GM03348 (cell line): Measurements from ENCODE around the gene ADAT1.
"Not testable (repeated sequence)": the region's sequence is repeated elsewhere in the genome, so short reads cannot be mapped to it uniquely, and the experiment has no call there.

ENCODE experiments used
- DNase-seq: peaks from one replicate; pipeline ENCODE4 v3.0.0; 2012; ENCODE audit warnings: low spot score

Gene ADAT1

DNA sequence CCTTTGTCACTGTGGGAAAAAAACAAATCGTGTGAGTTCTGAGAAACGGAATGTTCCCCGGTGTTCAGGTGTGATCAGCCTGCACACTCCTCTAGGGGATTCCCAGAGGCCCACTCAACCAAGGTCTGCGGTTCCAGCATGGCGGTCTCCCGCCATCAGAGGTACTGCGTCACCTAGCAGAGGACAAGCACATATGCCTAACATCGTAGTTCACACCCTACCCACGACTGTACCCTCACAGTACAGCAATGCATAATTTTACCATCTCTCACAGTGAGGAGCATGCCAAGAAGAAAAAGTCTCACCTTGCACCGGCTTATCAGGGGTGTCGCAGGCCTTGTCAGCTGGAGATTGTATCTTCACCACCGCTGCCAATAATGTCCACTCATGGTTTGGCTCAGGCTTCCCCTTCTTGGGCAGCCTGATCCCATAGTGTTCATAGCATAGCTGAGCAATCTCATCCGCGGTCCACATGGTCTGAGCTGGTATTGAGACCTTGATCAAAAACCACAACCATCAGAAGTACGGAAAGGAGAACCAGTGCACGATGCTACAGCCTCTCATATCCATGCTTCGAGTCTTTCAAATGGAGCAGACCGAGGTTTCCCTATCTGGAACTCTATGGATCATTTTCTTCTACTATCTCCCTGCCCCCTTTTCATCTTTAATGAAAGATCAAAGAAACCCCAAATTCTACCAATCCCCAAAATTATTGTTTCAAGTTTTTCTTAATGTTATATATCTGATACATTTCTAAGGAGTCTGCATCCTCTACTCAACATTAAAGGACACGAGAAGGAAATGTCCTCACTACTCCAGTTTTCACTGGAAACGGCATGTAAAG is 2.5 kb downstream of the ADAT1 start:
- DNase-seq, result no peak

DNA sequence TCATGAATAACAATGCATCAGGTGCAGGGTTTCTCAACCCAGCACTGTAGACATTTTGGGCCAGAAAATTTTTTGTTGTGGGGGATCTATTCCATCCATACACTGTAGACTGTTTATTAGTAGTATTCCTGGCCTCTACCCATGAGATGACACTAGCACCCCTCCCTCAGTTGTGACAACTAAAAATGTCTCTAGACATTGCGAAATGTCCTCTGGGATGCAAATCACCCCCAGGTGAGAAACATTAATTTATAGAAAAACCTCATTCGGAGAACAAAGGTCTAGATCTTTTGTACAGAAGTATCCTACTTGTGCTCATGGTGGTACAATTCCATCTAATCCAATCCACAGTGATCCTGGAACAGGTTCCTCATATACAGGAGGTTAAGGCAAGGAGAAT is 4.3 kb downstream of the ADAT1 start:
- no peak for DNase-seq

DNA sequence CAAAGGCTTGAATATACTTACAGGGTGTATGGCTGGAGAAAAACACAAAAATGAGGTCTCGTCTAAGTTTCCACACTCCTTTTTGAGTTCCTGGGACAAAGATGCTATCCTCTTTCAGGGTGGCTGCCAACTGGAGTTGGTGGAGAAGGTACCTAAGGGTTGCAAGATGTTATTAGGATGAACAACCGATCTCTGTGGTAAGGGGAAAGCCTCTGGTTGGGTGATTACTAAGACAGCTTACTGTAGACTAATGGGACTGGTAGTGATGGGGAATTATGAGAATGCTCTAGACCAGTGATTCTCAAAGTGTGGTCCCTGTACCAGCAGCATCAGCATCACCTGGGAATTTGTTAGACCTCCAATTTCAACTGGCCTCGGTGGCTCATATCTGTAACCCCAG is 6.0 kb downstream of the ADAT1 start:
- no peak for DNase-seq

DNA sequence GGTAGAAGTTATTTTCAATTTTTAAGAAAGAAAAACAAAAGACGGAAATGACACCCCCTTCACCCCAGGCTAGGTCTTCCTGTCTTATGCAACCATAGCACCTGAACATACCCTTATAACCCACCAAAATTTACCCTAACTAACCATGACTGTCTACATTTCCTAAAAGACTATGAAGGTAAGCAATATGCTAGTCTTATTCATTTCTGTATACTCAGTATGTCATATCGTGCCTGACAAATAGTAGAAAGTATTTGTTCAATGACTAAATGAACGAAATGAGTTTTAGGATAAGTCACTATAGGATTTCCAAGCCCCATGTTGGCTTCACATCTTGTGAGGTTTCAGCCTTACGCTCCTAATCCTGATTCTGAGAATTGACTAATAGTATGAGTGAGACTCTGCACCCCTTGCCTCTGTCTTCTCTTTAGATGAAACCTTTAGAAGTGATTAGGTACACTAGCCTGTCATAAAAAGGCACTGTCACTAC is 6.5 kb downstream of the ADAT1 start:
- no peak for DNase-seq

DNA sequence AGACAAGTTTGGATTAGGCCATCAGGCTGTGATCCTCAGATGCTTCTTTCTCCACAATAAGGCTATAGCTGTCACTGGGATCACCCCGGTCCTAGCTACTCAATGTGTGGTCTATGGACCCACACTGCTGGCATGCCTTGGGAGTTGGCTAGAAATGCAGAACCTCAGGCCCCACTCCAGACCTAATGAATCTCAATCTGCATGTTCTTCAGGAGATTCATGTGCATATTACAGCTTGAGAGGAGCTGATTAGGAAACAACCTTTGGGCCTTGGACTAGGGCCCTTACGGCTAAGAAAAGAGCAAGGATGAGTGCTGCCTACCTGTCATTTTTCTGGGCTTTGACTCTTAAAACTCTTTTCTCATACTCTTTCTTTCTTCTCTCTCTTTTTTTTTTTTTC is 7.5 kb downstream of the ADAT1 start:
- no peak for DNase-seq

DNA sequence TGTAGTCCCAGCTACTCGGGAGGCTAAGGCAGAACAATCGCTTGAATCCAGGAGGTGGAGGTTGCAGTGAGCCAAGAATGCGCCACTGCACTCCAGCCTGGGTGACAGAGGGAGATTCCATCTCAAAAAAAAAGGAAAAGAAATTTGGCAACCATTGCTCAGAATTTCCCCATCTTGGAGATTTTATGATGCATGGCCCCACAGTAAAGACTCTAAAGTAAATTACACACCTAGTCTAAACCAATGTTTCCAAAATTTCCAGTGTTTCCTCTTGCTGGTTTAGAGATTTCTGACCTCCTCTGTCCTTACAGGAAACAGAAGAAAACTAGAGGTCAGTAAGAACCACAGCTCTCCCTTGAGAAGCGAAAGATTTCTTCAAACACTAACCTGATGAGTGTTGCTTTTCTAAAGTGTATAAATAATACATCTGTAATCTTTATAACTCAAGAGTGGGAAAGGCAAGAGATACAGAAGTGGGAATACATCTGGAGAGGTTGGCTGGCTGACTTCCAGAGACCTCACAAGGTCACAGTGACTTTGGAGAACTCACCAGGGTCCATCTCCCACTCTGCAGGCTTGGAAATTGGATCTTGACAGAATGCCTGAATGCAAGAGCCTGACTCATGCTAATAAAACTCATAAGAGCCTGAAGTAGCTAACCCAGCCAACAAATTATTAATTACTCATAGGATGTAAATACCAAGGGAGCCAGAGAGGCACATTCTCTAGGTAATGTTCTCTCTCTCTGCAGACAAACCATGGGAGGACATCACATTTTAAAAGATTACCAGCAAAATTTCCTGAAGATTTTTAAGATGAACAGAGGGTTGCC is 8.8 kb downstream of the ADAT1 start:
- peak; percentile 42 for DNase-seq

DNA sequence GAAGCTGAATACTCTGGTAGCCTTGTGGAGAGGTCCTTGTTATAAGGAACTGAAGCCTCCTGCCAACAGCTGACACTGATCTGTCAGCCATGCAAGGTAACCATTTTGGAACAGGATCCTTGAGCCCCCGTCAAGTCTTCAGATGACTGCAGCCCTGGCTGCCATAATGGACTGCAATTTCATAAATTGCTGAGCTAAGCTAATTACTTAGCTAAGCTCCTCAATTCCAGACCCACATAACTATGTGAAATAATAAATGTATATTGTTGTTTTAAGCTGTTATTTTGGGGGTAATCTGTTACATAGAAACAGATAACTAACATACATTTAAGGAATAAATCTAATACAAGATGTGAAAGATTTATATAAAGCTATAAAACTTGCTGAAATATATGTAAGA is 16.6 kb downstream of the ADAT1 start:
- DNase-seq, result no peak

DNA sequence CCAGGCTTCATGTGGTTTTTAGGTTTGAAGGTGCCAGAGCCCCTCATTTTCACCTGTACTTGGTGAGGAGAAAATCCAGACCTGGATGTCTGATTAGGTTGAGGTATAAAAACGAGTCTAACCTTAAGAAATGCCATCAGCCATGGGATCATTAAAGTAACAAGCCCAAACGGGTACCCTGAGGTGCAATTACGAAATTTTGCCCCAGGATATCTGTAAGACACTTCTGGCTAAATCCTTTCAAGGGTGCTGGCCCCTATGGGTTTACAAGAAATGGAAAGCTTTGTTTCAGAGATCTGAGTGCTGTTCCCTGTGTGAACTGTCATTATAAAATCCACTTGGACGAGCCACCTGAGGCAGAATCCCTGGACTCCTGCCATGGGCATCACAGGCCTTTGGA is 19.8 kb downstream of the ADAT1 start:
- no peak for DNase-seq

DNA sequence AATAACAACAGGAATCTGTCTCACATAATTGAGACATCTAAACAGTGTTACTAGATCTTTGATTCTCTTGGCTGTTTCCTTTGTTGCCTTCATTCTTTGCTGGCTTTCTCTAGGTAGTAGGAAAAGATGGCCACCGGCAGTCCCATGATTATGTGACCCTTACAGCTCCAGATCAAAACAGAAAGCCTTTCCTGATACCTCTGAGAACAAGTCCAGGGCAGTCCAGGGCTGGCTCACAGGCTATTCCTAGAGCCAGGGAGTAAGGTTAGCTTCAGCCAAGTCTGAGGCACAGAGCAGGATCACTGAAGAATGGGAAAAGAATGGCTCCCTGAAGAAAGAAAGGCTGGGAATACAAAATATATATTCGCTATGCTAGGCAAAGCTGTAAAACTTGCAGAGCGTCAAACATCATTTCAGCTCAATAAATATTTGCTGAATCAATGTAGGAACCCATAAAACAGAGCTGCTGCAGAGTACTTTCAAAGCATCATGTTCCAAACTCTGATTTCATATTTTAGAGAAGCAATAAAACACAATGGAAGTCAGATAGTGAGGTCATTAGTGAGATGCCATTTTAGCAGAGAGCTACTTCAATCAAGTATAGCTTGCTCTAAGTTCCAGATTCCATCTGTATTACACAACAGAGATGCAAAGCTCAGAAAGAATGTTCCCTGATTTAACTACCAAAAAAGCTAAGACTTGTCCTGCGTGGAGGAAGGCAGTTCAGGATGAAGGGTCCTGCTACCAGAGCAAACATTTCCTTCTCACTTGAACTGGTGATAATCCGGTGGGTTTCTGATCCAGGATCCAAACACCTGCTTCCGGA is 23.4 kb downstream of the ADAT1 start:
- DNase-seq, result peak; percentile 13

DNA sequence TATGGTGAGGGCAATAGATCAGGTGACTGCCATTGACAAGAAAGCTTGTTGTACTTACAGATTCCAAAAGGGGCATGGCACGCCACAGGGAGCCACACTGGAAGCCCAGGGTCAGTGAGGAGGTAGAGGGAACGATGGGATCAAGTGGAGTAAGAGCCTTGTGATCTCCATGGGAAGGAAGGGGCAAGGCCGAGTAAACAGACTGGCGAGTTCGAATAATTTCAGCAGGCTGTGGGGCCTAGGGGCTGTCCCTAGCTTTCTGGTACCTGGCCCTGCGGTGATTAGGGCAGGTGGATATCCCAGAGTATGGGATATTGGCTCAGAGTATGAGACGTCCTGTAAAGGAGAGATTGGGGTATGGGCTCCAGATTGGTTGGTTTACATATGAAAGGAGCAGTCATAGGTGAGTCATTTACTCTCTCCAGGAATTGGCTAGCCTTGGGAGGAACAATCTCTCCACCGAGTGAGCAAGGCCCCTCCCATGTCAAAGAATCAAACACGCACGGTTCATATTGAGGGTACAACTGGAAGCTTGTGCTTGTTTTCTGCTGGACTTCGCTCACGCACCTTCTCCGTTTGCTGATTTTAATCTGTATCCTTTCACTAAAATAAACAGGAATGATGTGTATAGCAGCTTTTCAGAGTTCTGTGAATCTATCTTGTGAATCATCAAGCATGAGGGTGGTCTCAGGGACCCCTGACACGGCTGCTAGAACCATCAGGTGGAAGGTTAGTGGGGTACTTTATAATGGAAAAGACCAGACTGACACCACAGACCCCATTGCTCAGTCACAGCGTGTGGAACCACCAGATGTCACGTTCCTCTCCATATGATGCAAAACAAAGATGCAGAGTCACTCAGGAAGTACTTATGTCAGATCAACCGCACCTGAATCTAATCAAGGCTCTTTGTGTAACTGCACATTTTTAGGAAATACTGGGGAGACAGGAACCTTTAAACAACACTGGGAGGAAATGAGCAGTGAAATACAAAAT is 29.0 kb downstream of the ADAT1 start:
- DNase-seq, result peak; percentile 27

DNA sequence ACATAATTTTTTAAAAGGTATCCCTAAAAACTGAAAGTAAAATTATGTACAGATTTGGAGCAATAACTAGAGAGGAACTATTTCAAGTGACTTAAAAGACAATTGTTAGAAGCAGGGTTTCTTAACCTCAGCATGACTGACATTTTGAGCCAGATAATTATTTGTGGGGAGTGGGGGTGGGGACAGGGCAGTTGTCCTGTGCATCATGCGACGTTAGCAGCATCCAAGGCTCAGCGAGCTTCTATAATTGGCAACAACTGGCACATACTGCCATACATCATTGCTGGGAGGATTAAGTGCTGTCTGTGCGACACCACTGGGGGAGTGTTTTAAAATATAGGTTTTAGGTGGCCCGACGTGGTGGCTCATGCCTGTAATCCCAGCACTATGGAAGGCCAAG is 29.8 kb downstream of the ADAT1 start:
- no peak for DNase-seq

DNA sequence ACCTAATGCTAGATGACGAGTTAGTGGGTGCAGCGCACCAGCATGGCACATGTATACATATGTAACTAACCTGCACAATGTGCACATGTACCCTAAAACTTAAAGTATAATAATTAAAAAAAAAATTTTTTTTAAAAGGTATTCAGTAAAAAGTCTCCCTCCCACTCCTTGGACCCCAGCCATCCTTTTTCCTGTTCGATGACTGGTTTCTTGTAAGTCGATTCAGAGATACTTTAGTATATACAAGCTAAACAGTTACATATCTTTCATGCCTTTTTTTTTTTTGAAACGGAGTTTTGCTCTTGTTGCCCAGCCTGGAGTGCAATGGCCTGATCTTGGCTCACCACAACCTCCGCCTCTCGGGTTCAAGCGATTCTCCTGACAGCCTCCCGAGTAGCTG is 31.2 kb downstream of the ADAT1 start:
- DNase-seq, result not testable (repeated sequence)

DNA sequence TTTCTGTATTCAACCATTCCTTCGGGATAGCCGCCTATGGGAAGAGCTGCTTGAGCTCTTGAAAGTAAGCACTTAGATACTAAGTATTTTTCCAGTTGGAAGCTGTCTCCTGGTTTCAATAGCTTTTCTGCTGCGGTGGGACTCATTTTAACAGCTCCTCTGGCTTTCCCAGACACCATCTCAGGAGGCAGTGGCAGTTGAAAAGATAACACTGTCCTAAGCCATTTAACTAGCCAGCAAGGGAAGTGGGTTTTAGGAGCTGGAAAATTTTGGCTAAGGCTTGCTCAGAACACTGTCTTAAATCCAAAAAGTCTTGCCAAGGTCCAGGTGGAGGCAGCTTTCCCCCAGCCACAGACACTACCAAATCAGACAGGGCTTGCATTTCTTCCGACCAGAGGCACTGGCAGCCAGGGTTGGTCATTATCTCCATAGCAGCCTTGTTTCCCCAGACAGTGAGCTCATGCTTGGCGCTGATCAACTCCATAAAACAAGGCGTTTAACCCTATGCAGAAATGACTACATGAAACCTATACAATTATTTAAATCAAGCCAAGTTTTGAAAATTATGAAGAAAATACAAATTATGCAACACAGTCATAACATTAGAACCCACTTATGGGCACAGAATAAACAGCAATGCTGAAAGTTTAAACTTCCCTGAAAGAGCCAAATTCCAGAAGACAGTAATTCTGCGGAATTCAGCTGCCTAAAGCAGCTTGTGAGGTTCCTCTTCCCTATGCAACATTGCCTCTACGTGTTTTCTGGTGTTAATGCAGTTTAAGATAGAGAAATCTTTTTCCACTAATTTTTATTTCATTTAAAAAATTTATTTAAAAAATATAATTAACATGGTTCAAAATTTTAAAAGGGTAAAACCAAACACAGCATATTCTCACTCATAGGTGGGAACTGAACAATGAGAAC is 31.9 kb downstream of the ADAT1 start:
- DNase-seq, result peak; percentile 80

DNA sequence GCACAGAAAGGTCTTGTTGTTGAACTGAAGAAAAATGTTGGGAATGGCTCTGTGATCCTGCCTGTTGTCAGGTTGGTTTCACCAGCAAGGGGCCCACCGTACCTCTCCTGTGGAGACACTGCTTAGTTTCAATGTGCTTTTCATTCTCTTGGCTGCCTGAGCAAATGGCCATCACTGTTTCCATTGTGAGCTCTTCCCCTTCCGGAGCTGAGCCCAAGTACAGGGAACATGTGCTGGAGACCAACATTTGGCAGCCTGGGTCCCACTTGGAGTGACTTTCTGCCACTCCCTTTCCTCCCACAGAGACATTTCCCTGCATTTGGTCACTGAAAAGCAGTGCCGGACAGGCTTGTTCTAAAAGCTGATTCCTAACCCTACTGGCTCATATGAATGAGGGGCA is 33.8 kb downstream of the ADAT1 start:
- DNase-seq, result no peak

DNA sequence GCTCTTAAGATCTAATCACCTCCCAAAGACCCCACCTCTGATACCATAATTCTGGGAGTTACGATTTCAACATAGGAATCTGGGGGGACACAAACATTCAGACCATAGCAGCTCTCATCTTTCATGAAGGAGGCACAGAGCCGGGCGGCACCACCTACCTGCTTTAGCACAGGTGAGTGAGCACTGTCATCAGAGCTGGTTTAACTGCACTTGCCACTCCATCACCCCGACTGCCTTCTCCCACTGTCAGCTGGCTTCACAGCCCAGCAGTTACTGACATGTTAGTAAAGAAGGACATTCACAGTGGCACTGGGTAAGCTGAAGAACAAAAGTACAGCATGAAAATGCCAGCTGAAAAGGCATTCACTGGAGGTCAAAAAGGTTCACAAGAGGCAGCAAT is 34.4 kb downstream of the ADAT1 start:
- DNase-seq, result no peak

DNA sequence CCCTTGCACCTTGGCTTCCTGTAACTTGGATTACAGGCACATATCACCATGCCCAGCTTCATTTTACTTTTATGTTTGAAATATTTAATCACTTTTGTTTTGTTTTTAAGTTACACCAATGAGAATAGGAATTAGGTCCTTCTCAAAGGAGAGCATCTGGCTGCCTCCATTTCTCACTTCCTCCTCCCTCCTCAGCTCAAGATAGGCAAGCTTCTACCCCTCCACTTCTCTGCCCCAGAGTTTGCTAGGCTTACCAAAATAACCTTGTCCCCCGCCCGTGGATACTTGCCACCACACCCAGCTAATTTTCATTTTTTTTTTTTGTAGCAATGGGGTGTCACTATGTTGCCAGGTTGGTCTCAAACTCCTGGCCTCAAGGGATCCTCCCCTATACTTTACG is 39.0 kb downstream of the ADAT1 start:
- no peak for DNase-seq

DNA sequence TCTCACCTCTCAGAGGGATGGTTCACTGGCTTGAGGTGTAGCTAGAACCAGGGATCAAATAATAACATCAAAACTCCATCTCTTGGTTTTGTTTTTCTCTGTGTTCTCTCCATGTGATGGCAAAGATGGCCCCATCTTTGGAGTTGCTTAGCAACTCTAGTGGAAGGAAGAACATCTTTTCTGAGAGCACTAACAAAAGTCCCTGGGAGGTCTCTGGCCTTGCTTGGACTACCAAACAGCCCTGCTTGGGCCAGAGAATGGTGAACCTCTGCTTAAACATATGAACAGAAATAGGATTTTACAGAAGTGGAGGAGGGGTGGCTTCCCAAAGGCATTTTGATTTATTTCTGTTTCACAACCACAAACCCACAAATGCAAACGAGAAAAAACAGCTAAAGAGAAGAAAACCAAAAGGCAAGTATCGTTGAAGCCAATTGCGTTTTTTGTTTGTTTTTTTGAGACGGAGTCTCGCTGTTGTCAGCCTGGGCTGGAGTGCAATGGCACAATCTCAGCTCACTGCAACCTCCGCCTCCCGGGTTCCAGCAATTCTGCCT is 43.7 kb downstream of the ADAT1 start:
- no peak for DNase-seq

DNA sequence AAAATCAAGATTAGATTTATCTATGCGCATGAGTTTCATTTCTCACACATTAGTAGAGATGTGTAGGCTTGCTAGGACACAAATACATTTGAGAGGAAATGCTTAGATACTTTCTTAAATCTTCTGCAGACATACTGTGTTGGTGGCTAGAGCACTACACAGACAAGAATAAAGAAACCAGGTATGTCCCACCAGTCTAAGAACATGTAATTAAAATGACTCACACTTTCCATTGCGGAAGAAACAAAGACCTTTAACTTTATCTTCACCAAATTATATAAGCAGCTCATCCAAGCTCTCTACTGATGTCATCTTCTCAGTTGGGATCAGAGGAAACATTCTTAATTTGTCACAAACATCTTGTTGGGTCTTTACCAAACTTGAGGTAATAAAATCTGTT is 44.4 kb downstream of the ADAT1 start:
- no peak for DNase-seq

DNA sequence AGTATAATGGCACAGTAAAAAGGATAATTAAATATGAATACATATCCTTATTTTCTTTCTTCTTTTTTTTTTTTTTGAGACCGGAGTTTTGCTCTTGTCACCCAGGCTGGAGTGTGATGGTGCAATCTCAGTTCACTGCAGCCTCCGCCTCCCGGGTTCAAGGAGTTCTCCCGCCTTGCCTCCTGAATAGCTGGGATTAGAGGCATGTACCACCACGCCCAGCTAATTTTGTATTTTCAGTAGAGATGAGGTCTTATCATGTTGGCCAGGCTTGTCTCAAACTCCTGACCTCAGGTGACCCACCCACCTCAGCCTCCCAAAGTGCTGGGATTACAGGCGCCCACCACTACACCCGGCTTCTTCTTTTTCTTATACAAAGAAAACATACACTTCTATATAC is 44.9 kb downstream of the ADAT1 start:
- no peak for DNase-seq

DNA sequence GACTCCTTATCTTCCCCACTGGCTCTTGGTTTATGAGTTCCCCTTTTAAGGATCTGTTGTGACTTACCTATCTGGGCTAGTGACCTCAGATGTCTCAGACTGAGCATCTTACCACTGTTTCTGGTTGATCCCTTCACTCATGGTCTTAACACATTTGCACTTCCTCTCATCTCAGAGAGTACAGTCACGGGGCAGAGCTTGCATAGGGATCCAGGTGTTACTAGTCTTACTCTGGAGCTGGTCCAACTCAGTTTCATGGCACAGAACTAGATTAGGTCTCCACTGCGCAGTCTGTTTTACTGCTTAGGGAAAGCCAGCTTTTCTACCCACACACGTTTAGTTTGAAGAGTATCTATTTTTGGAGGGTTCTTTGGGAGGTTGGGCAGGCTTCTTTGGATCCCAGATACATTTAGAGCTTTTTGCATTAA is 46.7 kb downstream of the ADAT1 start:
- DNase-seq, result no peak
